ENCODE results near the gene CNP.
"Not testable (repeated sequence)": the region's sequence is repeated elsewhere in the genome, so short reads cannot be mapped to it uniquely, and the experiment has no call there.

The CNP gene

DNA sequence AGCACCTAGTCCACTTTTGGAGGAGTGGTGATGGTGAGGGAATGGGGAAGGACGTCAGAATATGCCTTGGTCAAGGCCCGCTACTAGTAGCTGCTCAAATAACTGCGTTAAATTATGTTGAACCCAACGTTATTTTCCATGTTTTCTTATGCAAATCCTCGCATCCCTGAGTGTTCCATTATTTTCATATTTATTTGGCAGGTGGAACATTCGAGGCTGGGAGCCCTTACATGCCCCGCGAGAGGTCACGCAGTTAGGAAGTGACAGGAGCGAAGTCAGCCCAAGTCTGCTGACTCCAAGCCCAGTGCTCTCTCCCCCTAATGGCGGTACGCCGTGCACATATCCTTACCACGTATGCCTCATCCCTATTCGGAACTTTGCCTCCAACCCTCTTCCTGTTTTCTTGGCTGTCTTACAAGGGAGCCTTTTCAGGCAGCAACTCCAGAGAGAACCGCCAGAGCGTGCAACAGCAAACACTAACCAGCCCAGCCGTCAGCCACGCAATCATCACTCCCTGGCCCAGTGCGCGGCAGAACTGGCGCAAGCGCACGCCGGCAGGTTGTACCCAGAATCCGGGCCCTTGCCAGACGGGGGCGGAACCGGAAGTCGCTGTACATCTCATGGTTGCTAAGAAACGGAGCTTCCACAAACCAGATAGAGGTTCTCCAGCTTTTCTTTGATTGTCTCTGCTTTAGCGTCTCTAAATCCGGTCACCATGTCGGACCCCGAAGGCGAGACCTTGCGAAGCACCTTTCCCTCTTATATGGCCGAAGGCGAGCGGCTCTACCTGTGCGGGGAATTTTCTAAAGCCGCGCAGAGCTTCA, 36.4 kb upstream of the CNP start, which contains the start of gene ODAD4:
TSS of gene ODAD4 (plus strand) at position 609 of the 824 bp plus-strand sequence. CDS start at position 716, 107 bp downstream.
- Histone ChIP-seq H3K4me2 (ENCODE audit: insufficient read depth, low read length) (peak within 1 kb of the TSS; percentile 90), H3K27me3 (ENCODE audit: insufficient read depth, low read length, poor library complexity) (no peaks in the 10 kb centered on the region), H3K4me1 (ENCODE audit: insufficient read depth, low read length) (peaks cover 43% of the 10 kb centered on the region), H3K4me3 (ENCODE audit: low read depth in 1 of 2, low read length in 2 of 2) (peak within 1 kb of the TSS; percentile 42 to 75), H3K36me3 (ENCODE audit: insufficient read depth, low read length) (no peaks in the 10 kb centered on the region), H2AFZ (ENCODE audit: low read depth, low read length) (peak within 1 kb of the TSS; percentile 99), H3K79me2 (ENCODE audit: insufficient read depth, low read length) (peaks cover 16% of the 10 kb centered on the region), H3K9me3 (ENCODE audit: insufficient read depth, low read length, severe bottlenecking) (no peaks in the 10 kb centered on the region), H3K27ac (ENCODE audit: low read length) (peak within 1 kb of the TSS; percentile 90), H4K20me1 (ENCODE audit: insufficient read depth, low read length) (no peaks in the 10 kb centered on the region), H3K9ac (ENCODE audit: low read depth, low read length) (peak within 1 kb of the TSS; percentile 72)
- TF ChIP-seq, protein P1, sequence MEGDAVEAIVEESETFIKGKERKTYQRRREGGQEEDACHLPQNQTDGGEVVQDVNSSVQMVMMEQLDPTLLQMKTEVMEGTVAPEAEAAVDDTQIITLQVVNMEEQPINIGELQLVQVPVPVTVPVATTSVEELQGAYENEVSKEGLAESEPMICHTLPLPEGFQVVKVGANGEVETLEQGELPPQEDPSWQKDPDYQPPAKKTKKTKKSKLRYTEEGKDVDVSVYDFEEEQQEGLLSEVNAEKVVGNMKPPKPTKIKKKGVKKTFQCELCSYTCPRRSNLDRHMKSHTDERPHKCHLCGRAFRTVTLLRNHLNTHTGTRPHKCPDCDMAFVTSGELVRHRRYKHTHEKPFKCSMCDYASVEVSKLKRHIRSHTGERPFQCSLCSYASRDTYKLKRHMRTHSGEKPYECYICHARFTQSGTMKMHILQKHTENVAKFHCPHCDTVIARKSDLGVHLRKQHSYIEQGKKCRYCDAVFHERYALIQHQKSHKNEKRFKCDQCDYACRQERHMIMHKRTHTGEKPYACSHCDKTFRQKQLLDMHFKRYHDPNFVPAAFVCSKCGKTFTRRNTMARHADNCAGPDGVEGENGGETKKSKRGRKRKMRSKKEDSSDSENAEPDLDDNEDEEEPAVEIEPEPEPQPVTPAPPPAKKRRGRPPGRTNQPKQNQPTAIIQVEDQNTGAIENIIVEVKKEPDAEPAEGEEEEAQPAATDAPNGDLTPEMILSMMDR (IDR thresholded peaks at IDR 0.05; ENCODE audit: borderline replicate concordance, extremely low read depth, low read length, poor library complexity, severe bottlenecking): peak; percentile 62
- no peak for TF ChIP-seq EZH2 (IDR thresholded peaks at IDR 0.05; ENCODE audit: borderline replicate concordance, low read depth, low read length, severe bottlenecking)
- DNase-seq: peak; percentile 95
- ATAC-seq (ENCODE audit: insufficient read depth, low read depth): peak; percentile 99

DNA sequence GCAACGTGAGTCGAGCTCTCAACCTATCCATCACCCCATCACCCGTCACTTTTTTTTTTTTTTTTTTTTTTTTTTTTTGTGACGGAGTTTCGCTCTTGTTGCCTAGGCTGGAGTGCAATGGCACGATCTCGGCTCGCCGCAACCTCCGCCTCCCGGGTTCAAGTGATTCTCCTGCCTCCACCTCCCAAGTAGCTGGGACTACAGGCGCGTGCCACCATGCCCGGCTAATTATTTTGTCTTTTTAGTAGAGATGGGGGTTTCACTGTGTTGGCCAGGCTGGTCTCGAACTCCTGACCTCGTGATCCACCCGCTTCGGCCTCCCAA, 35.8 kb upstream of the CNP start:
- not testable (repeated sequence) for ATAC-seq (ENCODE audit: insufficient read depth, low read depth); H3K36me3 ChIP-seq (ENCODE audit: insufficient read depth, low read length); DNase-seq; H3K27me3 ChIP-seq (ENCODE audit: insufficient read depth, low read length, poor library complexity); H3K9me3 ChIP-seq (ENCODE audit: insufficient read depth, low read length, severe bottlenecking); H4K20me1 ChIP-seq (ENCODE audit: insufficient read depth, low read length)
- Histone ChIP-seq H3K4me2 (ENCODE audit: insufficient read depth, low read length) (peak overlapping the region; percentile 90), H3K27ac (ENCODE audit: low read length) (peak overlapping the region; percentile 90; the same call in 1 of the 2 replicates), H3K79me2 (ENCODE audit: insufficient read depth, low read length) (peaks cover 16% of the 10 kb centered on the region), H3K4me1 (ENCODE audit: insufficient read depth, low read length) (peaks cover 43% of the 10 kb centered on the region), H3K4me3 (ENCODE audit: low read depth in 1 of 2, low read length in 2 of 2) (peak overlapping the region; percentile 42 to 75; a peak in 3 of 4 replicates), H3K9ac (ENCODE audit: low read depth, low read length) (peak overlapping the region; percentile 72), H2AFZ (ENCODE audit: low read depth, low read length) (peak overlapping the region; percentile 99)

DNA sequence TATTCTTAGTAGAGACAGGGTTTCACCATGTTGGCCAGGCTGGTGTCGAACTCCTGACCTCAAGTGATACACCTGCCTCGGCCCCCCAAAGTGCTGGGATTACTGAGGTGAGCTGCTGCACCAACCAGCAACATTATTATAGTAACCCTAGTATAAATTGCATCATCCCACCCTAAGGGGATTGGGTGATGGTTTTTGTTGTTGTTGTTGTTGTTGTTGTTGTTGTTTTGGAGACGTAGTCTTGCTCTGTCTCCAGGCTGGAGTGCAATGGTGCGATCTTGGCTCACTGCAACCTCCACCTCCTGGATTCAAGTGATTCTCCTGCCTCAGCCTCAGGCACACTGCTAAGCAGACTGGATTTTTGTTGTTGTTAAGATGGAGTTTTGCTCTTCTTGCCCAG, 34.9 kb upstream of the CNP start:
- not testable (repeated sequence) for H3K4me2 ChIP-seq (ENCODE audit: insufficient read depth, low read length); H3K27ac ChIP-seq (ENCODE audit: low read length); H2AFZ ChIP-seq (ENCODE audit: low read depth, low read length); H4K20me1 ChIP-seq (ENCODE audit: insufficient read depth, low read length); H3K9me3 ChIP-seq (ENCODE audit: insufficient read depth, low read length, severe bottlenecking); ATAC-seq (ENCODE audit: insufficient read depth, low read depth); H3K36me3 ChIP-seq (ENCODE audit: insufficient read depth, low read length); DNase-seq; H3K27me3 ChIP-seq (ENCODE audit: insufficient read depth, low read length, poor library complexity); H3K4me3 ChIP-seq (ENCODE audit: low read depth in 1 of 2, low read length in 2 of 2); H3K9ac ChIP-seq (ENCODE audit: low read depth, low read length)
- Histone ChIP-seq H3K4me1 (ENCODE audit: insufficient read depth, low read length) (peaks cover 43% of the 10 kb centered on the region), H3K79me2 (ENCODE audit: insufficient read depth, low read length) (peaks cover 16% of the 10 kb centered on the region)

DNA sequence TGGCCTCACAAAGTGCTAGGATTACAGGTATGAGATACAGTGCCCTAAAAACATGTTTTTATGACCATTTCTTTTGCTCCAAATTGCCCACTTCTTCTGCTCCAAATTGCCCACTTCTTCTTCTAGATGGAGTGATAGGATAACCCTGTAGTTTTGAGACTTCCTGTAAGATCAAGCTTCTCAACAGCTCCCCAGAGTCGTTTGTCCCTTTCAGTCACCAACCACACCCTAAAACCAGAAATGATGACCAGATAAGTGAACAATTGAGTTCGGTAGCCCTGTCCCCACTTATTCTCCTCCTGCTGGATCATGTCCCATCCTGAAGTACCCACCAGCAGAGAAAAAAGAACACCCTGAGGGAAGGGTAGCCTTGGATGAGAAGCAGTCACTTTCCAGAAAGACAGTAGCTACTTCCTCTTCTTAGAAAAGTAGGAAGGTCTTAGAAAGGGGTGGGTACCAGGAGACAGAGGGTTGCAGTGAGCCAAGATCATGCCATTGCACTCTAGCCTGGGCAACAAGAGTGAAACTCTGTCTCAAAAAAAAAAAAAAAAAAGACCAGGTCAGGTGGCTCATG, 33.7 kb upstream of the CNP start:
- Histone ChIP-seq H3K27ac (ENCODE audit: low read length) (peak overlapping the region; percentile 58), H3K27me3 (ENCODE audit: insufficient read depth, low read length, poor library complexity) (no peaks in the 10 kb centered on the region), H4K20me1 (ENCODE audit: insufficient read depth, low read length) (no peaks in the 10 kb centered on the region), H3K9me3 (ENCODE audit: insufficient read depth, low read length, severe bottlenecking) (no peaks in the 10 kb centered on the region), H3K4me2 (ENCODE audit: insufficient read depth, low read length) (peak overlapping the region; percentile 32; the same call in 1 of the 2 replicates), H3K9ac (ENCODE audit: low read depth, low read length) (peak overlapping the region; percentile 25), H3K4me1 (ENCODE audit: insufficient read depth, low read length) (peaks cover 43% of the 10 kb centered on the region), H2AFZ (ENCODE audit: low read depth, low read length) (peak overlapping the region; percentile 73), H3K36me3 (ENCODE audit: insufficient read depth, low read length) (no peaks in the 10 kb centered on the region), H3K79me2 (ENCODE audit: insufficient read depth, low read length) (peaks cover 16% of the 10 kb centered on the region), H3K4me3 (ENCODE audit: low read depth in 1 of 2, low read length in 2 of 2) (0 out of 4 replicates have a peak overlapping the region, but pooled peaks of 1 of the 2 experiments have one; percentile 14)
- ATAC-seq (ENCODE audit: insufficient read depth, low read depth) (no peak), DNase-seq (no peak)
- TF ChIP-seq, protein P1 (IDR thresholded peaks at IDR 0.05; ENCODE audit: borderline replicate concordance, extremely low read depth, low read length, poor library complexity, severe bottlenecking): no peak
- no peak for TF ChIP-seq EZH2 (IDR thresholded peaks at IDR 0.05; ENCODE audit: borderline replicate concordance, low read depth, low read length, severe bottlenecking)

Data from DND-41 (cell line).